Lower leg skin (tissue), 4 donors: ENCODE results near the gene UNC13C. TPM values are rescaled to one million over a fixed set of nuclear protein-coding genes. Genes with fewer than 3 reads are reported as not detected.

Source experiments
- DNase-seq, 2 donors: peaks; one replicate each; pipeline ENCODE4 v3.0.0-alpha.2; 2019; ENCODE audit warnings: low spot score in 2 of 2
- H3K4me3 ChIP-seq: fragments of 200-600 bp; sonication (generic); 2 replicates; pipeline ENCODE4 v1.5.1; 2017; ENCODE audit warnings: mild to moderate bottlenecking, low read depth; ENCODE audit not compliant: poor library complexity, severe bottlenecking
- POLR2A ChIP-seq, 2 donors: fragments of 450-650 bp; IDR thresholded peaks; one replicate each; pipeline ENCODE4 v1.6.1; 2016 to 2017; ENCODE audit warnings: antibody characterized with exemption in 2 of 2, mild to moderate bottlenecking in 1 of 2, moderate library complexity in 1 of 2
- WGBS, 2 donors: methylation state at CpG; one replicate each; pipeline ENCODE4 v1.1.5; 2018; 5-methylcytosine and 5-hydroxymethylcytosine counted together
- intact Hi-C: fragments of 100-400 bp; cut with DNase I; formaldehyde crosslinking; loops from one replicate; pipeline ENCODE4 v1.15.0; 2023; ENCODE audit warnings: low total_unique reads
- total RNA-seq, 4 donors: library from RNA; depleted of rRNA; stranded (reverse); fragments of >200 nt; gene quantifications; one replicate each; pipeline ENCODE4 v1.1.0, GENCODE V29; 2016
- TF ChIP-seq, protein P1 (sequence below), 3 donors: fragments of 450-650 bp; IDR thresholded peaks; one replicate each; pipeline ENCODE4 v1.5.1; 2016; ENCODE audit warnings: antibody characterized with exemption in 3 of 3, mild to moderate bottlenecking in 3 of 3, moderate library complexity in 2 of 3

UNC13C gene
- total RNA-seq, 4 donors from 2014 or later, result 0.08 to 0.84 (median 0.18) TPM

GRCh38 chr15:54007256-54007655, 29.0 kb downstream of the UNC13C start:
- WGBS, 2 donors, result 85 to 90% methylated on average over 2 of the region's 2 CpGs
- DNase-seq, result no peak
- TF ChIP-seq, protein P1, sequence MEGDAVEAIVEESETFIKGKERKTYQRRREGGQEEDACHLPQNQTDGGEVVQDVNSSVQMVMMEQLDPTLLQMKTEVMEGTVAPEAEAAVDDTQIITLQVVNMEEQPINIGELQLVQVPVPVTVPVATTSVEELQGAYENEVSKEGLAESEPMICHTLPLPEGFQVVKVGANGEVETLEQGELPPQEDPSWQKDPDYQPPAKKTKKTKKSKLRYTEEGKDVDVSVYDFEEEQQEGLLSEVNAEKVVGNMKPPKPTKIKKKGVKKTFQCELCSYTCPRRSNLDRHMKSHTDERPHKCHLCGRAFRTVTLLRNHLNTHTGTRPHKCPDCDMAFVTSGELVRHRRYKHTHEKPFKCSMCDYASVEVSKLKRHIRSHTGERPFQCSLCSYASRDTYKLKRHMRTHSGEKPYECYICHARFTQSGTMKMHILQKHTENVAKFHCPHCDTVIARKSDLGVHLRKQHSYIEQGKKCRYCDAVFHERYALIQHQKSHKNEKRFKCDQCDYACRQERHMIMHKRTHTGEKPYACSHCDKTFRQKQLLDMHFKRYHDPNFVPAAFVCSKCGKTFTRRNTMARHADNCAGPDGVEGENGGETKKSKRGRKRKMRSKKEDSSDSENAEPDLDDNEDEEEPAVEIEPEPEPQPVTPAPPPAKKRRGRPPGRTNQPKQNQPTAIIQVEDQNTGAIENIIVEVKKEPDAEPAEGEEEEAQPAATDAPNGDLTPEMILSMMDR (IDR thresholded peaks at IDR 0.05), result no peak
- no peak for TF ChIP-seq POLR2A (IDR thresholded peaks at IDR 0.05)

DNA sequence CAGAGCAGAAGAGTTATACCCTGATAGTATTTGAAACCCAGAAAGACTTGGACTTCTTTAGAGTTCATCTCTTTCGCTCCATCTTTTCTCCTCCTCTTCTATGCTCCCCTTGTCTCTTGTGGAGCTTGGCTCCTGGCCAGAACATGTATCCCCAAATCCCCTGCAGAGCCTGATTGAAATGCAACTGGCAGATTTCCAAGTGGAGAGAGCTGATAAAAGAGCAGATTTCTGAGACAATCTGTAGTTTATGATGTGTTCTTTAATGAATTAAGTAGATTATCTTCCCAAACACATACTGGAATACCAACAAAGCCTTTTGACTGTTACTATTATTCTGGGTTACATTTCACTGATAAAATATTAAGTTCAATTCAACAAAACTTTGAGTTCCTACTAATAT, 33.4 kb downstream of the UNC13C start:
- DNase-seq, result no peak
- TF ChIP-seq, protein P1 (IDR thresholded peaks at IDR 0.05), result no peak
- TF ChIP-seq POLR2A (IDR thresholded peaks at IDR 0.05), result no peak
- no peak overlapping the region for H3K4me3 ChIP-seq
- intact Hi-C loops, result no loop called here
- 67 to 81% methylated on average over 1 of the region's 1 CpG for WGBS, 2 donors

More at GRCh38 chr15:54007256-54007655, 29.0 kb downstream of the UNC13C start:
- intact Hi-C loops, result no loop called here
- no peak overlapping the region for H3K4me3 ChIP-seq

GRCh38 chr15:54014067-54014655, 35.9 kb downstream of the UNC13C start:
- no peak overlapping the region for H3K4me3 ChIP-seq
- intact Hi-C loops, result no loop called here
- no peak for TF ChIP-seq POLR2A (IDR thresholded peaks at IDR 0.05)
- TF ChIP-seq, protein P1 (IDR thresholded peaks at IDR 0.05), result no peak
- no peak for DNase-seq
- 29 to 46% methylated on average over 4 of the region's 4 CpGs for WGBS, 2 donors

DNA sequence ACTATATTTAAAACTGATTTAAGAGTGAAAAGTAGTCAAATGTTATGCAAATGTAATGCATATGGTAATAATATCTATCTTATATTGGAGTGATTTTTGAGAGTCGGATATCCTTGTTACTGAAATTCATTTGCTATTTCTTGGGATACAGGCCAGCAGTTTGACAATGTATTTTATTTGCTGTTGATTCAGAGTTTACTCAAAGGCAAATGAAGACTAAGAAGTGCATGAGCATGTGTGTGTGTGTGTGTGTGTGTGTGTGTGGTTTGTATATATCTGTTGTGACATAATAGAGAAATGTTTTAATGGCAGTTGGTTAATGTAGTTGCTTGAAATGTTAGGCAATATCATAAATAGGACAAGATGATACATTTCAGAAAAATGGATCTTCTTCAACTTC, 39.0 kb downstream of the UNC13C start:
- DNase-seq, result no peak
- TF ChIP-seq, protein P1 (IDR thresholded peaks at IDR 0.05), result no peak
- no peak for TF ChIP-seq POLR2A (IDR thresholded peaks at IDR 0.05)
- 56 to 61% methylated on average over 1 of the region's 1 CpG for WGBS, 2 donors
- no peak overlapping the region for H3K4me3 ChIP-seq
- intact Hi-C loops, result no loop called here

- H3K4me3 ChIP-seq, result no peak overlapping the region
- DNase-seq, result no peak
- TF ChIP-seq POLR2A (IDR thresholded peaks at IDR 0.05), result no peak
- TF ChIP-seq, protein P1 (IDR thresholded peaks at IDR 0.05), result no peak
- intact Hi-C loops, result no loop called here
- 59 to 69% methylated on average over 3 of the region's 3 CpGs for whole genome bisulfite sequencing, 2 donors
Observed at GRCh38 chr15:54017959-54018358, 39.7 kb downstream of the UNC13C start.

DNA sequence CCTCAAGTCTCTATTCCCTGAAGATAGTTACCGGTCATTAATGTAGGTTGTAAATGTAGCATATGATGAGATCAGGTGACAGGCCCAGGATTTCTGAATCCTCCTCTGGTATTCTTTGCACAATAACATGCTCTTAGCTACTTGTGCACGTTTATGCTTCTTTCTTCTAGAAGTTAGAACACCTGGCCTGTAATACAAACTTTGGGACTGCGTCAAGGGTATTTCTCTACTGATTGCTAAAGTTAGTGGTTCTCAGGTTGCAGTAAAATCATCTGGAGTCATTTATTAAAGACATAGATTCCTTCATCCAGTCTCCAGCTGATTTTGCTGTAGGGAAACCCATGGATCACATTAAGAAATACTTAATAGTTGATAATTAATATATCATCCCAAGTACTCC, 48.0 kb downstream of the UNC13C start:
- H3K4me3 ChIP-seq, result no peak overlapping the region
- 76 to 81% methylated on average over 3 of the region's 3 CpGs for WGBS, 2 donors
- no peak for DNase-seq
- intact Hi-C loops, result no loop called here
- TF ChIP-seq, protein P1 (IDR thresholded peaks at IDR 0.05), result no peak
- no peak for TF ChIP-seq POLR2A (IDR thresholded peaks at IDR 0.05)
